Bronchial epithelial cell (primary cell): ENCODE data around the gene METTL3. TPM values are rescaled to one million over a fixed set of nuclear protein-coding genes. Genes with fewer than 3 reads are reported as not detected.

ENCODE experiments used
- DNase-seq: peaks from one replicate; pipeline ENCODE4 v3.0.0-alpha.2; 2010; ENCODE audit warnings: low read depth
- FAIRE-seq: peaks from 2 replicates; lab custom pipeline; 2011; peaks lifted over from hg19 to GRCh38; lab: Jason Lieb, UNC
- H3K27me3 ChIP-seq: 2 replicates; pipeline ENCODE4 v1.5.1; 2011; ENCODE audit warnings: low read length; ENCODE audit not compliant: control insufficient read depth, insufficient read depth
- H3K36me3 ChIP-seq: 2 replicates; pipeline ENCODE4 v1.5.1; 2011; ENCODE audit warnings: low read length; ENCODE audit not compliant: control insufficient read depth, insufficient read depth
- H3K4me3 ChIP-seq: 2 replicates; pipeline ENCODE4 v1.5.1; 2011; ENCODE audit warnings: mild to moderate bottlenecking, low read depth, low read length, control low read depth
- total RNA-seq: library from RNA; depleted of rRNA; stranded (reverse); fragments of >200 nt; gene quantifications from 2 replicates; pipeline ENCODE4 v1.2.1, GENCODE V29; 2014
- TF ChIP-seq, protein P1 (sequence below): IDR thresholded peaks from 2 replicates; pipeline ENCODE4 v1.5.1; 2011; ENCODE audit warnings: mild to moderate bottlenecking, moderate library complexity, low read length, control low read depth, inconsistent platforms; ENCODE audit not compliant: insufficient read depth, severe bottlenecking

METTL3 gene
- total RNA-seq, 1 donor from 2014 or later = 53.2 TPM

DNA sequence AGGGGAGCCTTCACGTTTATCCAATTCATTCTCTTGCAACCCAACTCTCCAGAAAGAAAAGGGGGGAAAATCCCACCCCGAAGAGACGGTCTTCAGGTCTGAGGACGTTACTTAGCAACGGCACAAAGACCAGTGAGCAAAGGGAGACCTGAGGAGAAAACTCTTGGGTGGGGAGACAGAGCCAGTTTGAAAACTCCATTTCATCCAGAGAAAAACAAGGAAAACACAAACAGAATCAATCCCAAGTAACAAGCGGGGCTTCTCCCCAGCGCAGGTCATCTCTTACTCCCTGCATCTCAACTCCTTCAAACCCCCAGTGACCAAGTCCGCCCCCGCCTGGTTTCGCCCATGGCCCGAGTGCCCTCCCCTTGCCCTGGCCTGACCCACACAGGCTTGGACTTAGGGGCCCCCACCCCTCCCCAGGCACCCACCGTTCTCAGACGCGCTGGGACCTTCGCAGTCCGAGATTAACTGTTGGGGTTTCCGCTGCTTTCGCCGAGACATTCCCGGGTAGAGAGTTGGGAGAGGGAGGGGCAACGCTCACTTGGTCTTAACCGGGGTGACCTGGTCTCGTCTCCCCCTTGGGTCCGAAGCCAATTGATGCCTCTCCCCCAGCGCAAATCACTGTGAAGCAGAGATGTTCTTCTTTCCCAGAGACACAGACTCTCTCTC is 25.4 kb upstream of the METTL3 start:
- DNase-seq = no peak
- TF ChIP-seq, protein P1, sequence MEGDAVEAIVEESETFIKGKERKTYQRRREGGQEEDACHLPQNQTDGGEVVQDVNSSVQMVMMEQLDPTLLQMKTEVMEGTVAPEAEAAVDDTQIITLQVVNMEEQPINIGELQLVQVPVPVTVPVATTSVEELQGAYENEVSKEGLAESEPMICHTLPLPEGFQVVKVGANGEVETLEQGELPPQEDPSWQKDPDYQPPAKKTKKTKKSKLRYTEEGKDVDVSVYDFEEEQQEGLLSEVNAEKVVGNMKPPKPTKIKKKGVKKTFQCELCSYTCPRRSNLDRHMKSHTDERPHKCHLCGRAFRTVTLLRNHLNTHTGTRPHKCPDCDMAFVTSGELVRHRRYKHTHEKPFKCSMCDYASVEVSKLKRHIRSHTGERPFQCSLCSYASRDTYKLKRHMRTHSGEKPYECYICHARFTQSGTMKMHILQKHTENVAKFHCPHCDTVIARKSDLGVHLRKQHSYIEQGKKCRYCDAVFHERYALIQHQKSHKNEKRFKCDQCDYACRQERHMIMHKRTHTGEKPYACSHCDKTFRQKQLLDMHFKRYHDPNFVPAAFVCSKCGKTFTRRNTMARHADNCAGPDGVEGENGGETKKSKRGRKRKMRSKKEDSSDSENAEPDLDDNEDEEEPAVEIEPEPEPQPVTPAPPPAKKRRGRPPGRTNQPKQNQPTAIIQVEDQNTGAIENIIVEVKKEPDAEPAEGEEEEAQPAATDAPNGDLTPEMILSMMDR = no peak
- Histone ChIP-seq H3K4me3 (no peak overlapping the region), H3K27me3 (peaks cover 12% of the 10 kb centered on the region), H3K36me3 (no peaks in the 10 kb centered on the region)
- FAIRE-seq = no peak

DNA sequence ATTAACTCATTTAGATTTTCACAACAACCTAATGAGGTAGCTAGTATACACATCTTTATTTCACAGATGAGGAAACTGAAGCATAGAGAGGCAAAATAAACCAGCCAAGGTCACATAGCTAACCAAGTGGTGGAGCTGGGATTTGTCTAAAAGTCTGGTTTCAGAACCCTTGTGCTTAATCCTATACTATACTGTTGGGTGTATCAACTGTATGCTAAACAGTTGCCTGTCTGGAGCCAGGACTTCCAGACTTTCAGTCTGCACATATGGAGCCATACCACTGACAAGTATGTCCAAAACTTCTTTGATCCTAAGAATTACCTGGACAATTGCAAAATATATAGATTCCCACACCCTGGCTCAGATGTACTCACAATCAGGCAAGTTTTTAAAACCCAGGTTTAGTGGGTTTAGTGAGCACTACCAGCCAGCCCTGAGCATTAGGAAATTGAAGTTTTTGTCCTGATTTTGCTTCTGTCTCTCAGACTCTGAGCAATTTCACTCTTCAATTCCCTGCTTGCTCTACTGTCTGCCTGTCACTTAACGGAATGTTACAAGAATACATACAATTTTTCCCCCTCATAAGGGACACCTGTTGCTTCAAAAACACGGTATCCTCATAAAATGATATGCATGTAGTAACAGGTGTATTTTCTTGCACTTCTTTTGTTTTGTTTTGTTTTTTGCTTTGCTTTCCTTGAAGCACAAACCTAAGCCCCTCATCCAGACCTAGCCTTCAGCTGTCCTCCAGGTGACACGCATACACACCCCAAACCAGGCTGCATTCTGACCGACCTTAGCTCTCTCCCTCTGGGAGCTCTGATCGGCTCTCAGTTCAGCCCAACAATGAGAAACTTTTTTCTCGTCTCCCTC is 24.6 kb upstream of the METTL3 start:
- H3K27me3 ChIP-seq = peaks cover 12% of the 10 kb centered on the region
- FAIRE-seq = no peak
- TF ChIP-seq, protein P1 = no peak
- no peak for DNase-seq
- H3K4me3 ChIP-seq = no peak overlapping the region
- no peaks in the 10 kb centered on the region for H3K36me3 ChIP-seq

DNA sequence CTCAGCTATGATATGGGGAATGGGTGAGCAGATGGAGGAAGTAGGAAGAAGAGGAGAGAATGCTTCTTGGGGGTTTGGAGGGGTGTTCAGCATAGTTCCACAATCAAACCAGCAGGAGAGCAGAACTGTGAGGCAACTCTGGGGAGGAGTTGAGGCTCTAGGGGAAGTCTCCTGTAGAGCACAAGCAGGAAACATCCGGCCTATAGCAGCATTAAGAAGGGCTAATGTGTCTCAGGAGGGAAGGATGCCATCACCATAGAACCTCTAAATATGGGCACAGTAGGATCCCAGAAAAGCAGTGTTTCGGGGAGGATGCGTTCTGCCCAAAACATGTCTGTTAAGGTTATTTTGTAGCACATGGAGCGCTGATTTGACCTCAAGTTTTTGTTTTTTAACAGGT is 23.4 kb upstream of the METTL3 start:
- H3K36me3 ChIP-seq = no peaks in the 10 kb centered on the region
- DNase-seq (no peak), FAIRE-seq (no peak)
- H3K4me3 ChIP-seq = no peak overlapping the region
- H3K27me3 ChIP-seq = peaks cover 12% of the 10 kb centered on the region
- TF ChIP-seq, protein P1 = no peak

DNA sequence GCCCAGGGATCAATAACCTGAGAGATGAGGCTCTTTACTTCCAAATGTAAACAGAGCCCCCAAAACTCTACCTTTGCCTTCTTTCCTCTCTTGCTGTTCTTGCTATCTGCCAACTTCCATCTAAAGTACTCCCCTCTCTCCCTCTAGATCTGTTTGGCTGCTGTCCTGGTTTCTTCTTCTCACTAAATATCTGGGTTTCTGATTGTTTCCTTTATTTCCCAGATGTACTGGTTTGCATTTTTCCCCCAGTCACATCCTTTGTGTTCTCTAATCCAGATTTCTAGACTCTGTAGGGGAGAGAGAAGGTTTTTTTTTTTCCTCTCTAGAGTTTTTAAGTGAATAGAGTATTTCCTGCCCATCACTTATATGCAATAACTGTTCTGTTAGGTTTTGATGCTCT is 22.2 kb upstream of the METTL3 start:
- TF ChIP-seq, protein P1 = no peak
- H3K36me3 ChIP-seq = no peaks in the 10 kb centered on the region
- no peak overlapping the region for H3K4me3 ChIP-seq
- H3K27me3 ChIP-seq = peaks cover 12% of the 10 kb centered on the region
- DNase-seq = no peak
- no peak for FAIRE-seq

DNA sequence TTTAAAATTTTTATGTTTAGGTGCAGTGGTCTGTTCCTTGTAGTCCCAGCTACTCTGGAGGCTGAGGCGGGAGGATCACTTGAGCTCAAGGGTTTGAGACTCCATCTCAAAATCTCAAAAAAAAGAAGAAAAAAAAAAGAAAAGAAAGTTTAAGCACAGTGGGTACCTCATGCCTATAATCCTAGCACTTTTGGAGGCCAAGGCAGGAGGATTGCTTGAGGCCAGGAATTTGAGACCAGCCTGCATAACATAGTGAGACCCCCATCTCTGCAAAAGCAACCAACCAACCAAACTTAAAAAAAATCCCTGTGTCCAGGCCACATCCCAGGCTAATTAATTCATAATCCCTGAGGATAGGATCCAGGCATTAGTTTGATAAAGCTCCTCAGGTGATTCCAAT is 18.4 kb upstream of the METTL3 start:
- DNase-seq = no peak
- H3K36me3 ChIP-seq = no peaks in the 10 kb centered on the region
- no peaks in the 10 kb centered on the region for H3K27me3 ChIP-seq
- H3K4me3 ChIP-seq = no peak overlapping the region
- TF ChIP-seq, protein P1 = no peak
- no peak for FAIRE-seq
